ENCODE measurements around the gene MBD3L2B. TPM values are rescaled to one million over a fixed set of nuclear protein-coding genes. Genes with fewer than 3 reads are reported as not detected.

MBD3L2B gene
- total and polyA plus RNA-seq, 9 of the 15 experiments (the other 6 are each of a cell fraction or from before 2014, with no cell fraction given) = not detected

- no peak for TF ChIP-seq PBX2 (CRISPR knock-in tag; IDR thresholded peaks at IDR 0.05; ENCODE audit: low read depth)
- peak; percentile 53; the same call in 1 of the 2 replicates for TF ChIP-seq PBX2 (tag; conservative IDR thresholded peaks at IDR 0.05; ENCODE audit: low read depth)
- TF ChIP-seq GTF2B (IDR thresholded peaks at IDR 0.05; ENCODE audit: extremely low read depth, insufficient read length) = no peak
- TF ChIP-seq PRPF4 (IDR thresholded peaks at IDR 0.05; ENCODE audit: insufficient read depth, low read depth, low read length, poor library complexity, severe bottlenecking) = no peak
- no peak for TF ChIP-seq ZNF184 (CRISPR knock-in tag; IDR thresholded peaks at IDR 0.05)
- TF ChIP-seq POU5F1 (IDR thresholded peaks at IDR 0.05; ENCODE audit: borderline replicate concordance, low read depth, low read length, partially characterized antibody) = no peak
- peak; percentile 64 for TF ChIP-seq POLR2AphosphoS5 (IDR thresholded peaks at IDR 0.05; ENCODE audit: control insufficient read depth, insufficient read depth, low read depth, low read length)
- no peak for TF ChIP-seq GATA2 (CRISPR knock-in tag; IDR thresholded peaks at IDR 0.05)
- TF ChIP-seq ZC3H11A (IDR thresholded peaks at IDR 0.05; ENCODE audit: low read depth, low read length) = no peak
- no peak for TF ChIP-seq BRD9 (IDR thresholded peaks at IDR 0.05; ENCODE audit: low read depth, partially characterized antibody)
- 0 out of 2 replicates have a peak, but pooled peaks have one; percentile 36 for TF ChIP-seq KLF1 (tag; IDR thresholded peaks at IDR 0.05)
- TF ChIP-seq DMBX1 (CRISPR knock-in tag; IDR thresholded peaks at IDR 0.05; ENCODE audit: borderline replicate concordance) = no peak
- no peak for TF ChIP-seq ILF3 (IDR thresholded peaks at IDR 0.05; ENCODE audit: borderline replicate concordance)
- no peak for TF ChIP-seq ZNF217 (CRISPR knock-in tag; IDR thresholded peaks at IDR 0.05)
- TF ChIP-seq JUN (IDR thresholded peaks at IDR 0.05; ENCODE audit: borderline replicate concordance, low read depth, low read length) = no peak
- no peak for TF ChIP-seq JUN (CRISPR knock-in tag; IDR thresholded peaks at IDR 0.05; ENCODE audit: borderline replicate concordance)
- TF ChIP-seq RBBP5 (IDR thresholded peaks at IDR 0.05; ENCODE audit: borderline replicate concordance, insufficient read depth, low read length, poor library complexity, severe bottlenecking) = peak; percentile 95
- TF ChIP-seq LEF1 (IDR thresholded peaks at IDR 0.05) = no peak
- TF ChIP-seq SREBF1 (IDR thresholded peaks at IDR 0.05; ENCODE audit: borderline replicate concordance, low read depth, low read length) = no peak
- TF ChIP-seq CTBP1 (IDR thresholded peaks at IDR 0.05; ENCODE audit: borderline replicate concordance) = peak; percentile 66; the same call in 1 of the 2 replicates
- peak; percentile 68 for TF ChIP-seq HMGN3 (IDR thresholded peaks at IDR 0.05; ENCODE audit: borderline replicate concordance, extremely low read depth, insufficient read length, low read depth, low read length)
- TF ChIP-seq TAL1 (IDR thresholded peaks at IDR 0.05) = no peak
- TF ChIP-seq PCBP2 (IDR thresholded peaks at IDR 0.05; ENCODE audit: low read depth, low read length, poor library complexity, severe bottlenecking) = no peak
- TF ChIP-seq FIP1L1 (IDR thresholded peaks at IDR 0.05; ENCODE audit: low read depth, low read length, poor library complexity, severe bottlenecking) = peak; percentile 30
- TF ChIP-seq ETV1 (tag; conservative IDR thresholded peaks at IDR 0.05; ENCODE audit: low read depth) = peak; percentile 79
Measured at GRCh38 chr19:7069042-7069903, 48.0 kb upstream of the MBD3L2B start, which contains the start of gene ZNF557 (continued).
